GM19240 (cell line): ENCODE measurements around the gene TMA7B.

Experiments
- DNase-seq: peaks from one replicate; pipeline ENCODE4 v3.0.0; 2011; ENCODE audit warnings: low spot score; ENCODE audit not compliant: insufficient read length

Gene TMA7B

GRCh38 chr22:40001800-40002577 is 41.8 kb downstream of the TMA7B start:
- no peak for DNase-seq

- no peak for DNase-seq
Measured at GRCh38 chr22:40002935-40003715, 42.9 kb downstream of the TMA7B start.

GRCh38 chr22:40004836-40005235 is 44.6 kb downstream of the TMA7B start:
- DNase-seq: no peak

- DNase-seq: no peak
Measured at GRCh38 chr22:40006641-40007040, 46.4 kb downstream of the TMA7B start.

- no peak for DNase-seq
Measured at GRCh38 chr22:40007853-40008710, 47.9 kb downstream of the TMA7B start.

- no peak for DNase-seq
Measured at GRCh38 chr22:40008726-40009291, 48.6 kb downstream of the TMA7B start.

GRCh38 chr22:40009292-40009774 is 49.1 kb downstream of the TMA7B start:
- DNase-seq: no peak

- no peak for DNase-seq
Measured at GRCh38 chr22:40009951-40010671, 49.9 kb downstream of the TMA7B start.

- DNase-seq: no peak
Measured at GRCh38 chr22:40010746-40011145, 50.5 kb downstream of the TMA7B start.
